Tibial artery (tissue), 4 donors: ENCODE measurements around the gene ATG4C.

Source experiments
- DNase-seq, 2 donors: peaks; one replicate each; pipeline ENCODE4 v3.0.0-alpha.2; 2019
- H3K27ac ChIP-seq, 2 donors: fragments of 200-600 bp; sonication (generic) in 1 of 2; 1 replicate in 1 of 2; 2 replicates in 1 of 2; pipeline ENCODE4 v1.5.1; 2018 to 2019; ENCODE audit warnings: mild to moderate bottlenecking in 1 of 2
- H3K27me3 ChIP-seq, 2 donors: fragments of 200-600 bp; sonication (generic) in 1 of 2; one replicate each; pipeline versions ENCODE4 v1.5.1 to v1.6.0; 2016 to 2019
- H3K36me3 ChIP-seq, 3 donors: fragments of 200-600 bp; sonication (generic) in 2 of 3; one replicate each; pipeline ENCODE4 v1.5.1; 2016 to 2019; ENCODE audit warnings: mild to moderate bottlenecking in 2 of 3
- H3K4me1 ChIP-seq, 4 donors: fragments of 200-600 bp; sonication (generic) in 2 of 4; 1 replicate in 3 of 4; 2 replicates in 1 of 4; pipeline ENCODE4 v1.5.1; 2016 to 2019
- H3K4me3 ChIP-seq, 2 donors: fragments of 200-600 bp; sonication (generic) in 1 of 2; 1 replicate in 1 of 2; 2 replicates in 1 of 2; pipeline ENCODE4 v1.5.1; 2018 to 2019; ENCODE audit warnings: mild to moderate bottlenecking in 2 of 2
- H3K9me3 ChIP-seq, 3 donors: fragments of 200-600 bp; sonication (generic) in 1 of 3; one replicate each; pipeline ENCODE4 v1.5.1; 2016 to 2019
- intact Hi-C: fragments of 100-400 bp; cut with DNase I; formaldehyde crosslinking; loops from one replicate; pipeline ENCODE4 v1.15.0; 2023; ENCODE audit warnings: low total_unique reads
- TF ChIP-seq, protein P1 (sequence below), 2 experiments: fragments of 200-600 bp in 1 of 2; fragments of 450-650 bp in 1 of 2; IDR thresholded peaks; one replicate each; pipeline ENCODE4 v1.5.1; 2017 to 2019; ENCODE audit warnings: antibody characterized with exemption in 2 of 2, mild to moderate bottlenecking in 1 of 2, moderate library complexity in 1 of 2

ATG4C gene

GRCh38 chr1:62849031-62849430, 65.1 kb downstream of the ATG4C start:
- Histone ChIP-seq H3K9me3 (no peaks in the 10 kb centered on the region), H3K4me3 (no peak overlapping the region), H3K4me1 (no peaks in the 10 kb centered on the region), H3K36me3 (peaks cover 7 to 15% (median 11%) of the 10 kb centered on the region in 3 donors), H3K27ac (no peak overlapping the region), H3K27me3 (no peaks in the 10 kb centered on the region)
- DNase-seq = no peak
- intact Hi-C loops = no loop called here
- TF ChIP-seq, protein P1, sequence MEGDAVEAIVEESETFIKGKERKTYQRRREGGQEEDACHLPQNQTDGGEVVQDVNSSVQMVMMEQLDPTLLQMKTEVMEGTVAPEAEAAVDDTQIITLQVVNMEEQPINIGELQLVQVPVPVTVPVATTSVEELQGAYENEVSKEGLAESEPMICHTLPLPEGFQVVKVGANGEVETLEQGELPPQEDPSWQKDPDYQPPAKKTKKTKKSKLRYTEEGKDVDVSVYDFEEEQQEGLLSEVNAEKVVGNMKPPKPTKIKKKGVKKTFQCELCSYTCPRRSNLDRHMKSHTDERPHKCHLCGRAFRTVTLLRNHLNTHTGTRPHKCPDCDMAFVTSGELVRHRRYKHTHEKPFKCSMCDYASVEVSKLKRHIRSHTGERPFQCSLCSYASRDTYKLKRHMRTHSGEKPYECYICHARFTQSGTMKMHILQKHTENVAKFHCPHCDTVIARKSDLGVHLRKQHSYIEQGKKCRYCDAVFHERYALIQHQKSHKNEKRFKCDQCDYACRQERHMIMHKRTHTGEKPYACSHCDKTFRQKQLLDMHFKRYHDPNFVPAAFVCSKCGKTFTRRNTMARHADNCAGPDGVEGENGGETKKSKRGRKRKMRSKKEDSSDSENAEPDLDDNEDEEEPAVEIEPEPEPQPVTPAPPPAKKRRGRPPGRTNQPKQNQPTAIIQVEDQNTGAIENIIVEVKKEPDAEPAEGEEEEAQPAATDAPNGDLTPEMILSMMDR (IDR thresholded peaks at IDR 0.05) = no peak

DNA sequence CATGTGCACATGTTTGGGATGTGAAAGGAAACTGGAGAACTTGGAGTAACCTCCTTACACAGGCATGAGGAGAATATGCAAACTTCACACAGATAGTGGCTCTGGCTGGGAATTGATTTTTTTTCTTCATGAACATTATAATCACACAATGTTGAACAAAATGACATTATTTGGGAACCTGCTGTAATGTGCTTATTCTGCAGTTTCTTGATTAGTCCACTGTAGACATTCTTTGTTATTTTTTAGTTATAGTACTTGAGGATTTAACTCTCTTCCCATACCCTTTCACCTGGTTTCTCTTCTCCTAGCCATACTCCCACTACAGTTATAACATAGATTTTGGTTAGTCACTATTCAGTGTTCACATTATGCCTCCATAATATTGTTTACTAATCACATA, 68.3 kb downstream of the ATG4C start:
- no peak for DNase-seq
- Histone ChIP-seq H3K36me3 (peaks cover 0 to 14% (median 6%) of the 10 kb centered on the region in 3 donors), H3K27ac (no peak overlapping the region), H3K4me1 (no peaks in the 10 kb centered on the region), H3K9me3 (no peaks in the 10 kb centered on the region), H3K27me3 (no peaks in the 10 kb centered on the region), H3K4me3 (no peak overlapping the region)
- TF ChIP-seq, protein P1 (IDR thresholded peaks at IDR 0.05) = no peak
- intact Hi-C loops = no loop called here

DNA sequence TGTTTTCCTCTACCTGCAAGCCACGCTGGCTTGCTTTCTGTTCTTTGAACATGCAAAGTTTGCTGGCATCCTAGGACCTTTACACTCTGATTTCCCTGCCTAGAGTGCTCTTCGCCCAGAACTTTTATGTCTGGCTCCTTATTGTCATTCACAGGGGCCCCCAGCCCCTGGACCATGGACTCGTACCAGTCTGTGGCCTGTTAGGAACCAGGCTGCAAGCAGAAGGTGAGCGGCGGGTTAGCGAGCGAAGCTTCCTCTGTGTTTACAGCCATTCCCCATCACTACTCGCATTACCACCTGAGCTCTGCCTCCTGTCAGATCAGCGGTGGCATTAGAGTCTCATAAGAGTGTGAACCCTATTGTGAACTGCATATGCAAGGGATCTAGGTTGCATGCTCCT, 73.0 kb downstream of the ATG4C start:
- Histone ChIP-seq H3K27ac (no peak overlapping the region), H3K9me3 (no peaks in the 10 kb centered on the region), H3K4me1 (no peaks in the 10 kb centered on the region), H3K36me3 (peaks cover 0 to 21% (median 6%) of the 10 kb centered on the region in 3 donors), H3K27me3 (no peaks in the 10 kb centered on the region), H3K4me3 (no peak overlapping the region)
- no peak for DNase-seq
- TF ChIP-seq, protein P1 (IDR thresholded peaks at IDR 0.05) = no peak
- intact Hi-C loops = no loop called here

- H3K4me1 ChIP-seq = no peaks in the 10 kb centered on the region
- H3K4me3 ChIP-seq = no peak overlapping the region
- no peaks in the 10 kb centered on the region for H3K9me3 ChIP-seq
- H3K27ac ChIP-seq = no peak overlapping the region
- no peak for DNase-seq
- no peaks in the 10 kb centered on the region for H3K36me3 ChIP-seq
- intact Hi-C loops = no loop called here
- H3K27me3 ChIP-seq = no peaks in the 10 kb centered on the region
- TF ChIP-seq, protein P1 (IDR thresholded peaks at IDR 0.05) = no peak
Measured at GRCh38 chr1:62869217-62869754, 85.4 kb downstream of the ATG4C start.

GRCh38 chr1:62870148-62870547, 86.2 kb downstream of the ATG4C start:
- Histone ChIP-seq H3K4me1 (no peaks in the 10 kb centered on the region), H3K36me3 (no peaks in the 10 kb centered on the region), H3K27me3 (no peaks in the 10 kb centered on the region), H3K4me3 (no peak overlapping the region), H3K27ac (no peak overlapping the region), H3K9me3 (no peaks in the 10 kb centered on the region)
- no peak for DNase-seq
- TF ChIP-seq, protein P1 (IDR thresholded peaks at IDR 0.05) = no peak
- intact Hi-C loops = no loop called here

DNA sequence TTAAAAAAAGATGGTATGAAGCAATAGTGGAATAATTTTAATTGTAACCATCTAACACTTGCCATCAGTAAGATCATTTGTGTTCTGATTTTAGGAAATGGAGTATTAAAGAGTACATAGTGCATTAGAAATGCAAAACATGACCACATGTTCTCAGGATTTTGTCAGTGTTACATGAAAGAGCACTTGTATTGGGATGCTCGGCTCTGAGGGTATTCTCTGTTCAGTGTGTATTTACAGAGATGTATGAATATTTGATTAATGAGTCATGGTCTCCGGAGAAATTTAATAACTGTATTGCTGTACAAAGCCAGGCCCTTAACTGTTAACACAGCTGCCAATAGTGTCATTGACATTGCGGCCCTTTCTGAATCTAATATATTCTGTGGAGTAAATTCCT, 91.7 kb downstream of the ATG4C start:
- Histone ChIP-seq H3K27ac (no peak overlapping the region), H3K4me1 (no peaks in the 10 kb centered on the region), H3K9me3 (peaks cover 0 to 5% (median 0%) of the 10 kb centered on the region in 3 donors), H3K27me3 (no peaks in the 10 kb centered on the region), H3K36me3 (no peaks in the 10 kb centered on the region), H3K4me3 (no peak overlapping the region)
- no peak for DNase-seq
- intact Hi-C loops = no loop called here
- TF ChIP-seq, protein P1 (IDR thresholded peaks at IDR 0.05) = no peak
